Activated CD8-positive, alpha-beta memory T cell treated with anti-CD3 and anti-CD28 coated beads, Interleukin-2, amount 50 U/mL, for 1 hour (primary cell): ENCODE measurements around the gene AKAP10.
"Not testable (repeated sequence)": the region's sequence is repeated elsewhere in the genome, so short reads cannot be mapped to it uniquely, and the experiment has no call there.

ENCODE experiments used
- DNase-seq: peaks from one replicate; pipeline ENCODE4 v3.0.0-alpha.2; 2020; ENCODE audit errors: extremely low read depth

Gene AKAP10

GRCh38 chr17:19977293-19978208, at the start of gene AKAP10:
Gene AKAP10 (minus strand): TSS chr17:19977828. CDS start chr17:19977679, 149 bp downstream.
- peak; percentile 75 for DNase-seq

- no peak for DNase-seq
Measured at GRCh38 chr17:20026960-20027359, 49.3 kb upstream of the AKAP10 start.

- DNase-seq, result no peak
Measured at GRCh38 chr17:20022701-20023100, 45.1 kb upstream of the AKAP10 start.

- DNase-seq, result not testable (repeated sequence)
Measured at GRCh38 chr17:20016475-20016992, 38.9 kb upstream of the AKAP10 start.

- no peak for DNase-seq
Measured at GRCh38 chr17:20012017-20012536, 34.4 kb upstream of the AKAP10 start.

- DNase-seq, result no peak
Measured at GRCh38 chr17:20010936-20011335, 33.3 kb upstream of the AKAP10 start.

- DNase-seq, result no peak
Measured at GRCh38 chr17:20010099-20010863, 32.7 kb upstream of the AKAP10 start.

GRCh38 chr17:20009302-20010098, 31.9 kb upstream of the AKAP10 start, which contains the start of gene SPECC1:
Gene SPECC1 (plus strand): TSS chr17:20009359. CDS start chr17:20096652, 87,293 bp downstream.
- peak; percentile 26 for DNase-seq

- no peak for DNase-seq
Measured at GRCh38 chr17:20009052-20009301, 31.3 kb upstream of the AKAP10 start.

- no peak for DNase-seq
Measured at GRCh38 chr17:20008242-20009051, 30.8 kb upstream of the AKAP10 start.

GRCh38 chr17:19996502-19996901, 18.9 kb upstream of the AKAP10 start:
- DNase-seq, result no peak

GRCh38 chr17:19996086-19996485, 18.5 kb upstream of the AKAP10 start:
- no peak for DNase-seq

GRCh38 chr17:19992803-19993713, 15.4 kb upstream of the AKAP10 start:
- peak; percentile 36 for DNase-seq

- no peak for DNase-seq
Measured at GRCh38 chr17:19991252-19991885, 13.7 kb upstream of the AKAP10 start.

GRCh38 chr17:19987897-19988296, 10.3 kb upstream of the AKAP10 start:
- DNase-seq, result no peak

GRCh38 chr17:19986941-19987861, 9.6 kb upstream of the AKAP10 start:
- no peak for DNase-seq

- DNase-seq, result no peak
Measured at GRCh38 chr17:19979917-19980770, 2.5 kb upstream of the AKAP10 start.
